Large intestine (tissue), 3 donors: ENCODE results near the gene MEP1A. TPM values are rescaled to one million over a fixed set of nuclear protein-coding genes. Genes with fewer than 3 reads are reported as not detected.
A peak's percentile ranks its signal among the peaks of the same experiment; 100 is the strongest.
"Not testable (repeated sequence)": the region's sequence is repeated elsewhere in the genome, so short reads cannot be mapped to it uniquely, and the experiment has no call there.

Experiments used
- DNase-seq, 2 donors: peaks; one replicate each; pipeline versions ENCODE4 v3.0.0 to v3.0.0-alpha.2; 2013
- H3K27ac ChIP-seq: one replicate; pipeline ENCODE4 v1.5.1; 2013; ENCODE audit warnings: low read length
- H3K27me3 ChIP-seq: 2 replicates; pipeline ENCODE4 v1.6.1; 2013; ENCODE audit warnings: low read length; ENCODE audit not compliant: control insufficient read depth, insufficient read depth
- H3K36me3 ChIP-seq: 2 replicates; pipeline ENCODE4 v1.6.1; 2013; ENCODE audit warnings: low read length; ENCODE audit not compliant: control insufficient read depth, insufficient read depth
- H3K4me1 ChIP-seq: one replicate; pipeline ENCODE4 v1.6.1; 2013; ENCODE audit warnings: low read length; ENCODE audit not compliant: control insufficient read depth, insufficient read depth
- H3K4me3 ChIP-seq: one replicate; pipeline ENCODE4 v1.5.1; 2013; ENCODE audit warnings: low read length
- H3K9me3 ChIP-seq: one replicate; pipeline ENCODE4 v1.6.1; 2013; ENCODE audit warnings: mild to moderate bottlenecking, low read depth, low read length, moderate library complexity; ENCODE audit not compliant: control insufficient read depth
- WGBS: methylation state at CpG from one replicate; pipeline ENCODE4 v1.1.5; 2013; ENCODE audit warnings: low lambda C conversion rate; ENCODE audit not compliant: insufficient coverage; 5-methylcytosine and 5-hydroxymethylcytosine counted together
- polyA plus RNA-seq: library from polyadenylated mRNA; unstranded; fragments of 120-200 nt; gene quantifications from one replicate; pipeline ENCODE4 v1.2.1, GENCODE V29; 2013

Gene MEP1A
- polyA plus RNA-seq, 1 donor: 649 TPM

DNA sequence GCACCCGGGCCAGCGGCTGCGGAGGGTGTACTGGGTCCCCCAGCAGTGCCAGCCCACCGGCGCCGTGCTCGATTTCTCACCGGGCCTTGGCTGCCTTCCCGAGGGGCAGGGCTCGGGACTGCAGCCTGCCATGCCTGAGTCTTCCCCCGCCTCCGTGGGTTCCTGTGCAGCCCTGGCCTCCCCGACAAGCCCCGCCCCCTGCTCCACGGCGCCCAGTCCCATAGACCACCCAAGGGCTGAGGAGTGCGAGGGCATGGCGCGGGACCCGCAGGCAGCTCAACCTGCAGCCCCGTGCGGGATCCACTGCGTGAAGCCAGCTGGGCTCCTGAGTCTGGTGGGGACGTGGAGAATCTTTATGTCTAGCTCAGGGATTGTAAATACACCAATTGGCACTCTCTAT is 18.5 kb upstream of the MEP1A start:
- no CpG with 5 or more reads among the region's 24 CpGs for WGBS
- H3K36me3 ChIP-seq: not testable (repeated sequence)

GRCh38 chr6:46776070-46776712 is 17.0 kb upstream of the MEP1A start:
- no peak overlapping the region for H3K27ac ChIP-seq
- no peaks in the 10 kb centered on the region for H3K27me3 ChIP-seq
- H3K36me3 ChIP-seq: no peaks in the 10 kb centered on the region
- H3K4me3 ChIP-seq: no peak overlapping the region
- peaks cover 3% of the 10 kb centered on the region for H3K9me3 ChIP-seq
- DNase-seq: no peak
- H3K4me1 ChIP-seq: peaks cover 11% of the 10 kb centered on the region
- 80% methylated on average over 1 of the region's 5 CpGs for WGBS

More for the DNA sequence above, 18.5 kb upstream of the MEP1A start:
- not testable (repeated sequence) for H3K27me3 ChIP-seq, H3K27ac ChIP-seq, DNase-seq, H3K9me3 ChIP-seq, H3K4me3 ChIP-seq
- peaks cover 11% of the 10 kb centered on the region for H3K4me1 ChIP-seq

DNA sequence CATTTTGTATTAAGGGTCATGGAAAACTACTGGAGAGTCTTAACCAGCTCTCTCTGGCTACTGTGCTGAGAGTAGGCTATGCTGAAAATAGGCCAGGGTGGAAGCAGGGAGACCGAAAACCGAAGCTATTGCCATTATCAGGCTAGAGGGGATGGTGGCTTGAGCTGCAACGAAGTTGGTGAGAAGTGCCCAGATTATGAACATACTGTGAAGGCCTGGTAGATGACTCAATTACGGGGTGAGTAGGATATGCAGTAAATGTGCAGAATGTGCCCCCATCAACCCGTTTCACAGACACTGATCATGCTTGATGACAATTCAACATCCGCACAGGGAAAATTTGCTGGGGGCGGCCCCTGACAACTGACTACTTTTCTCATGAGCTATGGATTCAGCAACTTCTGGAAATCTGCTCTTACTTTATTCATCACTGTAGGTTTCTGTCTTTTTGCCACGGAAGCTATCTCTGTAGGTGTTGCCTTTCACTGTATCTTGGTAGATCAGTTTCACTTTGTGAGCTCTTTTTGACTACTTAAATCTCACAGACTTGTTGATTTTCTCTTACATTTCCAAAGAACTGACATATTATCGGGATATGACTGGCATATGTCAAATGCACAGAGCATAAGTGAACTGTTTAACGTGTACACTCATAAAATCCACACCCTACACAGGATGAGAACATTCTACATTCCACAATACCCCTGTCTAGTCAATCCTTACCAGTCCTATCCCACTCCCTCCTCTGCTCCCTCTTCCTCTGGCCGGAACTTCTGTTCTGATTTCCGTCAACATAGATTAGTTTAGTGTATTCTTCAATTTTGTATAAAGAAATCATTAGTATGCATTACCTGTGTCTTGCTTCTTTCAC is 15.5 kb upstream of the MEP1A start:
- Histone ChIP-seq H3K9me3 (peaks cover 3% of the 10 kb centered on the region), H3K4me1 (peaks cover 4% of the 10 kb centered on the region), H3K27ac (no peak overlapping the region), H3K36me3 (no peaks in the 10 kb centered on the region), H3K27me3 (no peaks in the 10 kb centered on the region), H3K4me3 (no peak overlapping the region)
- no peak for DNase-seq
- 79% methylated on average over 4 of the region's 12 CpGs for WGBS

DNA sequence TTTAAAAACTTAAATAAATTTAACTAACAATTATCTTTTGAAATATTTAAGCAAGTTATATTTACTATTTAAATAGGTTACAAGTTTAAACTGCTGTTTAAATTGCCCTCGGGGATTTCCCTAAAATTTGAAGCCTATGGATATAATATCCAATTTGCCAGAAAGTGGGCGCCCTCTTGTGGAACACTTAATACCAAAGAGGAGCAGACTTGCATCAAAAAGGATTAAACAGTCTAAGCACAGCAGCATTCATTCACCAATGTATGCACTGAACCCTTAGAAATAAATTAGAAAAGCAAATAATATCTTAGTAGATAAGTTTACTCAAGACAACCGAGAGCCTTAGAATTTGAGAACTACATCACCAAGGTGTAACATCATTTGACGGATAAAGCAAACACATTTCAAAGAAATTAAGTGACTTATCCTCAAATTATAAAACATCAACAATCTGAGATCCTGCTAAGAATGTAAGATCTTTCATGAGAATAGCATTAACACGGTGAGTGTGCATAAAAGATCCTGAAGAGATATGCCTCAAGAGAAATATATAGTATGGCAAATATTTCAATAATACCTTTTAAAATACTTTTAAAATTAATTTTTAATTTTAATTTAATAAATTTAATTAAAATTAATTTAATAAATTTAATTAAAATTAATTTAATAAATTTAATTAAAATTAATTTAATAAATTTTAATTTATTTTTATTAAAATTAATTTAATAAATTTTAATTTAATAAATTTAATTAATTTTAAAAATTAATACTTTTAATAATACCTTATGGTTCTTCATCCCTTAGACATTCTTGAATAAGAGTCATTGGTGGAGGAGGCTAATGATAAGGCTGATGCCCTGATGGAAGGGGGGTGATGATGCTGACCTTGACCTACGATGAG is 11.5 kb upstream of the MEP1A start:
- peaks cover 4% of the 10 kb centered on the region for H3K4me1 ChIP-seq
- peak; percentile 35 to 49 for DNase-seq
- H3K27ac ChIP-seq: no peak overlapping the region
- H3K36me3 ChIP-seq: no peaks in the 10 kb centered on the region
- 0% methylated on average over 2 of the region's 6 CpGs for WGBS
- no peaks in the 10 kb centered on the region for H3K27me3 ChIP-seq
- no peak overlapping the region for H3K4me3 ChIP-seq
- no peaks in the 10 kb centered on the region for H3K9me3 ChIP-seq

GRCh38 chr6:46784535-46784934 is 8.7 kb upstream of the MEP1A start:
- H3K27ac ChIP-seq: no peak overlapping the region
- no peaks in the 10 kb centered on the region for H3K27me3 ChIP-seq
- no peaks in the 10 kb centered on the region for H3K36me3 ChIP-seq
- WGBS: no CpG with 5 or more reads among the region's 1 CpG
- peaks cover 27% of the 10 kb centered on the region for H3K4me1 ChIP-seq
- no peaks in the 10 kb centered on the region for H3K9me3 ChIP-seq
- H3K4me3 ChIP-seq: no peak overlapping the region
- DNase-seq: no peak

GRCh38 chr6:46787871-46788540 is 5.2 kb upstream of the MEP1A start:
- H3K4me1 ChIP-seq: peaks cover 39% of the 10 kb centered on the region
- no peaks in the 10 kb centered on the region for H3K36me3 ChIP-seq
- WGBS: 71% methylated on average over 2 of the region's 5 CpGs
- peak overlapping the region; percentile 54 for H3K27ac ChIP-seq
- H3K9me3 ChIP-seq: no peaks in the 10 kb centered on the region
- H3K4me3 ChIP-seq: no peak overlapping the region
- DNase-seq: peak; percentile 54 to 79
- H3K27me3 ChIP-seq: no peaks in the 10 kb centered on the region

GRCh38 chr6:46788791-46789190 is 4.4 kb upstream of the MEP1A start:
- H3K4me1 ChIP-seq: peaks cover 39% of the 10 kb centered on the region
- H3K9me3 ChIP-seq: no peaks in the 10 kb centered on the region
- 100% methylated on average over 1 of the region's 3 CpGs for WGBS
- peak overlapping the region; percentile 54 for H3K27ac ChIP-seq
- no peaks in the 10 kb centered on the region for H3K36me3 ChIP-seq
- H3K4me3 ChIP-seq: no peak overlapping the region
- no peak for DNase-seq
- no peaks in the 10 kb centered on the region for H3K27me3 ChIP-seq

- Histone ChIP-seq H3K4me3 (no peak overlapping the region), H3K27ac (peak overlapping the region; percentile 54), H3K27me3 (no peaks in the 10 kb centered on the region), H3K36me3 (no peaks in the 10 kb centered on the region), H3K4me1 (peaks cover 39% of the 10 kb centered on the region), H3K9me3 (no peaks in the 10 kb centered on the region)
- peak; percentile 81 to 94 for DNase-seq
- WGBS: no CpG with 5 or more reads among the region's 4 CpGs
Observed at GRCh38 chr6:46789434-46790354, 3.5 kb upstream of the MEP1A start.

DNA sequence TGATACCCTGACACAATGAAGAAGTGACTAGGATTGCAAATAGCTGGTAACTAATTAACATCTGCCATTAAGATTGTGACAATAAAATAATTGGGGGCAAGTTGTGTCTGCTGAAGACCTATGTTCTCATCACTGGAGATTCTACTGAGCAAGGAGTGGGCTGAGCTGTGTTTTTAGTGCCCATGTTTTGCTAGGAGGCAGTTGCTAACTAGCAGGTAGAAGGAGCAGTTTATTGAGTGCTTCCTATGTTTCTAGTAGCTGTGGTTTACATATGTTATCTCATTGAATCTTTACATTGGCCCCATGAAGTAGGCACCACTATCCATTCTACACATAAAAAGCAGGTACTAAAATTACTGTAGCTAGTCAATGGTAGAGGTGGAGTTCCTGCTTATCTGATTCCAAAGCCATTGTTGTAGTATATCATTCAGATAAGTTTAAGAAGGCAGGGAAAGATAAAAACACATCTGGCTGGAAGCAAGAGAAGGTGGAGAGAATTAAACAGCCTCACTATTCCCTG is 2.8 kb upstream of the MEP1A start:
- Histone ChIP-seq H3K4me1 (peaks cover 41% of the 10 kb centered on the region), H3K27me3 (no peaks in the 10 kb centered on the region), H3K4me3 (no peak overlapping the region), H3K27ac (peak overlapping the region; percentile 54), H3K36me3 (no peaks in the 10 kb centered on the region), H3K9me3 (no peaks in the 10 kb centered on the region)
- no peak for DNase-seq
